Nephron (organoid): ENCODE measurements around the gene NAXD.
"Not testable (repeated sequence)": the region's sequence is repeated elsewhere in the genome, so short reads cannot be mapped to it uniquely, and the experiment has no call there.

Experiments used
- H3K27ac Mint-ChIP-seq, 3 experiments: 2 replicates each; pipeline ENCODE4 v1.8.0; 2020; ENCODE audit warnings: mixed read lengths in 3 of 3, mild to moderate bottlenecking in 2 of 3, moderate library complexity in 1 of 3
- H3K27me3 Mint-ChIP-seq: 2 replicates; pipeline ENCODE4 v1.8.0; 2021; ENCODE audit warnings: low read depth, mild to moderate bottlenecking, moderate library complexity, mixed read lengths
- H3K36me3 Mint-ChIP-seq: 2 replicates; pipeline ENCODE4 v1.8.0; 2020; ENCODE audit warnings: low read depth, mixed read lengths
- H3K4me1 Mint-ChIP-seq: 2 replicates; pipeline ENCODE4 v1.8.0; 2020; ENCODE audit warnings: mixed read lengths
- H3K4me3 Mint-ChIP-seq, 3 experiments: 2 replicates each; pipeline ENCODE4 v1.8.0; 2020; ENCODE audit warnings: mild to moderate bottlenecking in 3 of 3, mixed read lengths in 3 of 3, moderate library complexity in 2 of 3
- H3K9me3 Mint-ChIP-seq: 2 replicates; pipeline ENCODE4 v1.8.0; 2020; ENCODE audit warnings: mixed read lengths
- TF ChIP-seq, protein P1 (sequence below), 3 experiments: fragments of 200-600 bp; sonication (generic); IDR thresholded peaks; one replicate each; pipeline ENCODE4 v1.5.0; 2021; ENCODE audit warnings: antibody characterized with exemption in 3 of 3; ENCODE audit not compliant: unreplicated experiment in 3 of 3

NAXD gene

DNA sequence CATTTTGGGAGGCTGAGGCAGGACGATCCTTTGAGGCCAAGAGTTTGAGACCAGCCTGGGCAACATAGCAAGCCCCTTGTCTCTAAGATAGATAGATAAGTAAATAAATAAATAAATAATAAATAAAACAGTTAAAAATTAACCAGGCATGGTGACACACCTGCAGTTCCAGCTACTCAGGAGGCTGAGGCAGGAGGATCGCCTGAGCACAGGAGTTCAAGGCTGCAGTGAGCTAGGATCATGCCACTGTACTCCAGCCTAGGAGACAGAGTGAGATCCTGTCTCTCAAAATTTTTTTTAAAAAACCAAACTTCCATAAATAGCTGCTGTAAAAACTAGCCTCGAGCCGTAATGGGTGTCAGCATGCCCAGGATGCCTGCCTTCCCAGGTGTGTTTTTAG is 14.4 kb upstream of the NAXD start:
- Mint-ChIP-seq H3K36me3 (no peaks in the 10 kb centered on the region), H3K4me1 (no peaks in the 10 kb centered on the region), H3K27me3 (peaks cover 4% of the 10 kb centered on the region), H3K9me3 (peaks cover 4% of the 10 kb centered on the region), H3K4me3 (no peak overlapping the region), H3K27ac (no peak overlapping the region)
- TF ChIP-seq, protein P1, sequence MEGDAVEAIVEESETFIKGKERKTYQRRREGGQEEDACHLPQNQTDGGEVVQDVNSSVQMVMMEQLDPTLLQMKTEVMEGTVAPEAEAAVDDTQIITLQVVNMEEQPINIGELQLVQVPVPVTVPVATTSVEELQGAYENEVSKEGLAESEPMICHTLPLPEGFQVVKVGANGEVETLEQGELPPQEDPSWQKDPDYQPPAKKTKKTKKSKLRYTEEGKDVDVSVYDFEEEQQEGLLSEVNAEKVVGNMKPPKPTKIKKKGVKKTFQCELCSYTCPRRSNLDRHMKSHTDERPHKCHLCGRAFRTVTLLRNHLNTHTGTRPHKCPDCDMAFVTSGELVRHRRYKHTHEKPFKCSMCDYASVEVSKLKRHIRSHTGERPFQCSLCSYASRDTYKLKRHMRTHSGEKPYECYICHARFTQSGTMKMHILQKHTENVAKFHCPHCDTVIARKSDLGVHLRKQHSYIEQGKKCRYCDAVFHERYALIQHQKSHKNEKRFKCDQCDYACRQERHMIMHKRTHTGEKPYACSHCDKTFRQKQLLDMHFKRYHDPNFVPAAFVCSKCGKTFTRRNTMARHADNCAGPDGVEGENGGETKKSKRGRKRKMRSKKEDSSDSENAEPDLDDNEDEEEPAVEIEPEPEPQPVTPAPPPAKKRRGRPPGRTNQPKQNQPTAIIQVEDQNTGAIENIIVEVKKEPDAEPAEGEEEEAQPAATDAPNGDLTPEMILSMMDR (IDR thresholded peaks at IDR 0.05; ENCODE audit: unreplicated experiment in 3 of 3), result no peak

DNA sequence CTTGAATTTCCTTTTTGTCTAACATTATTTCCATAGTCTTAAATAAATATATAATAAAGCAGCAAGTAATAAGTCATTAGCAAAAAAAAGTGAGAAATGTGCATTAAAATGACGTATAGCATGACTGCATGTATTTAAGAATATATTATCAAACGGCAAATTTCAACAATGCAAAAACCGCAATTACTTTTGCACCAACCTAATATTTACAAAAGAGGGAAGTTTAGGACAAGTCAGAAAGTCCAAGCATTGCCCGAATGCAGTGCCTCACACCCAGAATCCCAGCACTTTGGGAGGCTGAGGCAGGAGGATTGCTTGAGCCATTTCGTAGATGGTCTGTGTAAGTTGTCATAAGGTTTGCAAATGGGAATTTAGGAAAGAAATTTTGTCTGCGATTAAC is 10.2 kb upstream of the NAXD start:
- Mint-ChIP-seq H3K4me1 (no peaks in the 10 kb centered on the region), H3K4me3 (no peak overlapping the region), H3K36me3 (peaks cover 5% of the 10 kb centered on the region), H3K9me3 (peaks cover 9% of the 10 kb centered on the region), H3K27me3 (peaks cover 4% of the 10 kb centered on the region), H3K27ac (no peak overlapping the region)
- TF ChIP-seq, protein P1 (IDR thresholded peaks at IDR 0.05; ENCODE audit: unreplicated experiment in 3 of 3), result no peak

DNA sequence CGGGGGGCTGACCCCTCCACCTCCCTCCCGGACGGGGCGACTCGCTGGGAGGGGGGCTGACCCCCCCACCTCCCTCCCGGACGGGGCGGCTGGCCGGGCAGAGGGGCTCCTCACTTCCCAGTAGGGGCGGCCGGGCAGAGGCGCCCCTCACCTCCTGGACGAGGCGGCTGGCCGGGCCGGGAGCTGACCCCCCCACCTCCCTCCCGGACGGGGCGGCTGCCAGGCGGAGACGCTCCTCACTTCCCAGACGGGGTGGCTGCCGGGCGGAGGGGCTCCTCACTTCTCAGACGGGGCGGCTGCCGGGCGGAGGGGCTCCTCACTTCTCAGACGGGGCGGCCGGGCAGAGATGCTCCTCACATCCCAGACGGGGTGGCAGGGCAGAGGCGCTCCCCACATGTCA is 9.1 kb upstream of the NAXD start:
- H3K27me3 Mint-ChIP-seq, H3K9me3 Mint-ChIP-seq, H3K4me3 Mint-ChIP-seq, H3K27ac Mint-ChIP-seq, H3K4me1 Mint-ChIP-seq, H3K36me3 Mint-ChIP-seq: not testable (repeated sequence)

DNA sequence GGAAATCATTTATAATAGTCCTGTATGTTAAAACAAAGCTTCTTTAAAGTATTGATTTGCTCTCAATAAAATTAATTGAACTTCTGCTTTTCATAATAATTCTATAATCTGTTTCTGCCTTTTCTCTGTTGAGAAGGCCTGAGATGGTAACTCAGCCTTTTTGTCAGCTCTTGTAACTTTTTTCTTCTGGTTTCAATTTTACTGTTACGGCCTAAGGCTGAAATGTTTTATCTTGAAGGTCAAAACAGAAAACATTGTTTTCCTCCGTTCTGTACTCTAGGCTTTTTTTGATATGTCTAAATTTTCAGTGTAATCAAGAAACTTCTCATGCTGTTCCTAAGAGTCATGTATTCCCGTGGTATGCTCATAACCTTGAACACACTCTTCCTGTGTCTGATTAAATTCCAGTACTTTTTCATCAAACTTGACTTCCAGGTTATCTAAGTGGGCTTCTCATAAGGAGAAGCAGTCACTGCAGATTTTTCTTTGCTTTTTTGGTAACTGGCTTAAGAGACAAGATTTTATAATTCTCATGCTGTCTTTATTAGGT is 7.6 kb upstream of the NAXD start:
- peaks cover 5% of the 10 kb centered on the region for H3K36me3 Mint-ChIP-seq
- TF ChIP-seq, protein P1 (IDR thresholded peaks at IDR 0.05; ENCODE audit: unreplicated experiment in 3 of 3), result no peak
- no peak overlapping the region for H3K4me3 Mint-ChIP-seq
- peaks cover 4% of the 10 kb centered on the region for H3K27me3 Mint-ChIP-seq
- no peaks in the 10 kb centered on the region for H3K4me1 Mint-ChIP-seq
- peaks cover 9% of the 10 kb centered on the region for H3K9me3 Mint-ChIP-seq
- no peak overlapping the region for H3K27ac Mint-ChIP-seq

DNA sequence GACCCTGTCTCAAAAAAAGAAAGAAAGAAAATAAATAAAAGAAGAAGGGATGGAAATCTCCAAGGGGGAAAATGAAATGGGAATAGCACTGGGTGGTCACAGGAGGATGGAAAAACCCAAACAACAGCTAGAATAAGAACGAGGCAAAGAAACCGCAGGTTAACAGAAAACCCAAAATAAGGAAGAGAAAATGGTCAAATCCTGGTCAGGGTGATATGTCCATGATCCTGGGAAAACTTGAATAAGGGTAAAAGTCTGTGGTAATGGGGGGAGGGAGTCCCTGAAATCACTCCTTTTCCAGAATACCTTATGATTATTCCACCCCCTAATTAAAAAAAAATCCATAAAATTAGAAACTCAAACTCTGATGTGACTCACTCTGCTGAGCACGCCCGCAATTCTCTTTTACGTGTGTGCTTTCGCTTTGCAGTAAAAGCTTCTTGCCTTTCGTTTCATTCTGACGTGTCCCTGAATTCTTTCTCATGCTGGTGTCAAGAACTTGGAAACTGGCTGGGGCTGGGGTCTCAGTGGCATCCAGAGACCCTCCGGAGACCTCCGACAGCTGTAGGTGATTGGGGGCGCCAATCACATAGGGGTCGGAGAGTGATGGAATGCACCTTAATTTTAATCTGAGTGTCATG is 4.3 kb upstream of the NAXD start:
- peak overlapping the region in 1 of 3 experiments; percentile 64 for H3K27ac Mint-ChIP-seq
- peaks cover 7% of the 10 kb centered on the region for H3K27me3 Mint-ChIP-seq
- TF ChIP-seq, protein P1 (IDR thresholded peaks at IDR 0.05; ENCODE audit: unreplicated experiment in 3 of 3), result no peak
- peaks cover 11% of the 10 kb centered on the region for H3K9me3 Mint-ChIP-seq
- peaks cover 6% of the 10 kb centered on the region for H3K4me1 Mint-ChIP-seq
- H3K36me3 Mint-ChIP-seq, result peaks cover 9% of the 10 kb centered on the region
- H3K4me3 Mint-ChIP-seq, result peak overlapping the region in 1 of 3 experiments; percentile 15

DNA sequence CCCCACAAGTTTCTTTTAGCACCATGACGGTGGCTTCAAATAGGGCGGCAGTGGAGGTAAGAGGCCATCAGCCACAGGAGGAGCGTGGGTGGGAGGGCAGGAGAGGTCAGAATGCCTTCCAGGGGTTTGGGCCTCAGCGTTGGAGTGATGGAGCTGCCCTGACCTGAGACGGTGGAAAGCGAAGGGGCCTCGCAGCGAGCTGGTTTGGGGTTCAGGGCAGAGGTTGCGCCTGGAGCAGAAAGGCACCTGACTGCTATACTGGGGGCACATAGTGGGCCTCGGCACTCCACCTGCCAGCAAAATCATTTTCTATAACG is 382 bp upstream of the NAXD start:
- Mint-ChIP-seq H3K4me3 (peak overlapping the region; percentile 93 to 99 (median 98)), H3K27me3 (peaks cover 7% of the 10 kb centered on the region), H3K4me1 (peaks cover 30% of the 10 kb centered on the region), H3K27ac (peak overlapping the region; percentile 95 to 96 (median 96)), H3K9me3 (peaks cover 6% of the 10 kb centered on the region), H3K36me3 (peaks cover 4% of the 10 kb centered on the region)
- TF ChIP-seq, protein P1 (IDR thresholded peaks at IDR 0.05; ENCODE audit: unreplicated experiment in 3 of 3), result no peak
